ENCODE measurements around the gene TOX3. TPM values are rescaled to one million over a fixed set of nuclear protein-coding genes. Genes with fewer than 3 reads are reported as not detected.

TOX3 gene
- total and polyA plus RNA-seq, 11 donors: 0.17 TPM; not detected in 10

DNA sequence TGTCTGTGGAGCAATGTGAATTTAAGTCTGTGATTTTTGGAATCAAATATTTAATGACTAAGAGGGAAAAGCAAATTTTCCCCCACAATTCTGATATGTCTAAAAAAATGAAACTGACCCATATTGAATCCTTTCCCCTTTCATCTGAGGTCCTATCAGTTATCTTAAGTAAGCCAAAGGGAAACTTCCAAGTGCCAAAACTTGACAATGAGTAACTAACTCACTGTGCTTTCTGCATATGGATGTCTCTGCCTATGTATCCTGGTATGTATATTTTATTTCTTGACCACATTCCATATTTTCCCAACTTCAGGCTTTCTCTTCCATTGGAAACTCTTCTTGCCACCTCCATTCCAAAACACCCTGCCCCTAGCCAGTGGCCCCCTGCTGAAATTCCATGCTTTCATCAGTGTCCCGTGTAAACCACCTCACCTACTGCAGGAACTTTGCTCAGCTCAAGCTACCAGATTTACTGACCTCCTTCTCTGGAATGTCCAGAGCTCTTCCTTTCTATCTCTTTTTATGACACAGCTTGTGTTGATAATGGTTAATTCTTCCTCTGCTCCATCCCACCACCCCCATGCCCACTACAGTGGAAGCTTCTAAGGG lies 59.0 kb downstream of the TOX3 start:
- TF ChIP-seq, protein P1, sequence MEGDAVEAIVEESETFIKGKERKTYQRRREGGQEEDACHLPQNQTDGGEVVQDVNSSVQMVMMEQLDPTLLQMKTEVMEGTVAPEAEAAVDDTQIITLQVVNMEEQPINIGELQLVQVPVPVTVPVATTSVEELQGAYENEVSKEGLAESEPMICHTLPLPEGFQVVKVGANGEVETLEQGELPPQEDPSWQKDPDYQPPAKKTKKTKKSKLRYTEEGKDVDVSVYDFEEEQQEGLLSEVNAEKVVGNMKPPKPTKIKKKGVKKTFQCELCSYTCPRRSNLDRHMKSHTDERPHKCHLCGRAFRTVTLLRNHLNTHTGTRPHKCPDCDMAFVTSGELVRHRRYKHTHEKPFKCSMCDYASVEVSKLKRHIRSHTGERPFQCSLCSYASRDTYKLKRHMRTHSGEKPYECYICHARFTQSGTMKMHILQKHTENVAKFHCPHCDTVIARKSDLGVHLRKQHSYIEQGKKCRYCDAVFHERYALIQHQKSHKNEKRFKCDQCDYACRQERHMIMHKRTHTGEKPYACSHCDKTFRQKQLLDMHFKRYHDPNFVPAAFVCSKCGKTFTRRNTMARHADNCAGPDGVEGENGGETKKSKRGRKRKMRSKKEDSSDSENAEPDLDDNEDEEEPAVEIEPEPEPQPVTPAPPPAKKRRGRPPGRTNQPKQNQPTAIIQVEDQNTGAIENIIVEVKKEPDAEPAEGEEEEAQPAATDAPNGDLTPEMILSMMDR (IDR thresholded peaks at IDR 0.05): no peak
- TF ChIP-seq POLR2A (IDR thresholded peaks at IDR 0.05): no peak

DNA sequence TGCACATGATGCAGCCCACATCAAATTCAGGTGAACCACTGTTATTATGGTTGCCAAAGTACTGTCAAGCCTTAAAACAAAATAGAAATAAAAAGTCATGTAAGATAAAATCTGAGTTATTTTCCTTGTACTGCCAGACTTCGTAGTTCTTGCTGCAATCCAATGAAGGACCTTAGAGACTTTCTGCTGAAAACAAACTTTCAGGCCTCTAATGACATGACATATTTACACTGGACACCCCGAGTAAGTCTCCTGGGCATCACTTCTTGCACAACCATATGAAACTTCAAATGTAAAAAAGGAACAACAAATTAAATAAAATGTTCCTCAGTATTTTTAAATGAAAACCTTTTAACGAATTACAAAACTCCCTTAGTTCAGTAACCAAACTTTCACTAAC lies 66.7 kb downstream of the TOX3 start:
- intact Hi-C loops (cut with DNase I): no loop called here
- ATAC-seq (no peak), DNase-seq (no peak)
- WGBS, 4 donors: 64 to 72% (median 66%) methylated on average over 3 of the region's 3 CpGs
- Histone ChIP-seq H3K27me3 (peaks cover 0 to 4% (median 0%) of the 10 kb centered on the region in 9 donors), H3K4me1 (no peaks in the 10 kb centered on the region), H3K36me3 (no peaks in the 10 kb centered on the region), H3K4me3 (no peak overlapping the region), H3K27ac (no peak overlapping the region), H3K9me3 (no peaks in the 10 kb centered on the region)
- TF ChIP-seq, protein P1 (IDR thresholded peaks at IDR 0.05): no peak
- no peak for TF ChIP-seq POLR2A (IDR thresholded peaks at IDR 0.05)

More for the DNA sequence above, 59.0 kb downstream of the TOX3 start:
- no peak overlapping the region for H3K4me3 ChIP-seq
- no peak for DNase-seq
- H3K27me3 ChIP-seq: no peaks in the 10 kb centered on the region
- 56 to 81% (median 65%) methylated on average over 1 of the region's 1 CpG for WGBS, 4 donors
- no peaks in the 10 kb centered on the region for H3K4me1 ChIP-seq
- H3K9me3 ChIP-seq: no peaks in the 10 kb centered on the region
- no peak overlapping the region for H3K27ac ChIP-seq
- H3K36me3 ChIP-seq: no peaks in the 10 kb centered on the region
- ATAC-seq: no peak
- intact Hi-C loops (cut with DNase I): no loop called here

DNA sequence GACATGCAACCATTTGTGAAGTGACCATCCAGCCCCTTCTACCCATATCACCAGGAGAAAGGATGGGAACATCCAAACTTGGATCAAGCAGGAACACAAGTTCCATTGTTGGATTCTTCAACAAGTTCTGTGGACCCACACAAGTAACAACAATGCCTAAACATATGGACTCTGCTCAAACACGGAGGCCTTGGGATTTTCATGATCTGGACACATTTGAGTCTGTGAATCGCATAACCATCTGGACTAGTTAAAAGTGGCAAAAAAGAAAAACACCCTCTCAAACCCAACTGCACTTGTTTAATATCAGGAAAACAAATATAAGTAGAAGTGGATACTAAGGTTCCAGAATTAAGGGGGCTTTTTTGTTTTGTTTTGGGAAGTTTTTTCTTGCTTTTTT lies 70.8 kb downstream of the TOX3 start:
- ATAC-seq (no peak), DNase-seq (no peak)
- Histone ChIP-seq H3K4me3 (no peak overlapping the region), H3K27ac (no peak overlapping the region), H3K36me3 (no peaks in the 10 kb centered on the region), H3K9me3 (no peaks in the 10 kb centered on the region), H3K27me3 (no peaks in the 10 kb centered on the region), H3K4me1 (no peaks in the 10 kb centered on the region)
- TF ChIP-seq POLR2A (IDR thresholded peaks at IDR 0.05): no peak
- TF ChIP-seq, protein P1 (IDR thresholded peaks at IDR 0.05): no peak
- 65 to 81% (median 72%) methylated on average over 2 of the region's 2 CpGs for WGBS, 4 donors
- intact Hi-C loops (cut with DNase I): no loop called here

DNA sequence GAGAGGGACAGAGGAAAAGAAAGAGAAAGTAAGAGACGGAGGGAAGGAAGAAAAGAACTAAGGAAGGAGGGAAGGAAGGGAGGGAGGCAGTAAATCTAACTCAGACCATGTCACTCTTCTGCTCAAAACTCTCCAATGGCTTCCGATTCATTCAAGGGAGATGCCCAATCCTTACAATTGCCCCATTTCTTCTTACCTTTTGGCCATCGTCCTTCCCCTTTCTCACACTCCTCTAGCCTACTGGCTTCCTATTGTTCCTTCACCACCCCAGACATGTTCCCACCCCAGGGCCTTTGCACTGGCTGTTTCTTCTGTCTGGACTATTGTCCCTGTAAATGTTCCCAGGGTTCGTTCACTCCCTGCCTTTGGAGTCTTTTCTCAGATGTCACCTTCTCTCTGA lies 72.3 kb downstream of the TOX3 start:
- Histone ChIP-seq H3K27ac (no peak overlapping the region), H3K27me3 (no peaks in the 10 kb centered on the region), H3K4me3 (no peak overlapping the region), H3K36me3 (no peaks in the 10 kb centered on the region), H3K4me1 (no peaks in the 10 kb centered on the region), H3K9me3 (no peaks in the 10 kb centered on the region)
- whole genome bisulfite sequencing, 4 donors: 75 to 85% (median 82%) methylated on average over 4 of the region's 4 CpGs
- DNase-seq: no peak
- ATAC-seq: no peak
- intact Hi-C loops (cut with DNase I): no loop called here
- TF ChIP-seq, protein P1 (IDR thresholded peaks at IDR 0.05): no peak
- TF ChIP-seq POLR2A (IDR thresholded peaks at IDR 0.05): no peak

Data from heart left ventricle (tissue), 16 donors.